Astrocyte of the cerebellum (primary cell): ENCODE measurements around the gene PLA2G4A.
"Not testable (repeated sequence)": the region's sequence is repeated elsewhere in the genome, so short reads cannot be mapped to it uniquely, and the experiment has no call there.

Experiments
- DNase-seq: peaks from one replicate; pipeline ENCODE4 v3.0.0-alpha.2; 2011; ENCODE audit warnings: low read depth
- H3K4me3 ChIP-seq: 2 replicates; pipeline ENCODE4 v1.5.1; 2011; ENCODE audit warnings: mild to moderate bottlenecking, low read depth, low read length, moderate library complexity
- in situ Hi-C: cut with HindIII; loops from 2 replicates; pipeline ENCODE4 v1.10.0; 2017; ENCODE audit warnings: low sequenced_read_pairs
- TF ChIP-seq, protein P1 (sequence below): IDR thresholded peaks from 2 replicates; pipeline ENCODE4 v1.5.1; 2012; ENCODE audit warnings: low read length, low read depth, moderate library complexity, mild to moderate bottlenecking; ENCODE audit errors: missing control alignments

The PLA2G4A gene

DNA sequence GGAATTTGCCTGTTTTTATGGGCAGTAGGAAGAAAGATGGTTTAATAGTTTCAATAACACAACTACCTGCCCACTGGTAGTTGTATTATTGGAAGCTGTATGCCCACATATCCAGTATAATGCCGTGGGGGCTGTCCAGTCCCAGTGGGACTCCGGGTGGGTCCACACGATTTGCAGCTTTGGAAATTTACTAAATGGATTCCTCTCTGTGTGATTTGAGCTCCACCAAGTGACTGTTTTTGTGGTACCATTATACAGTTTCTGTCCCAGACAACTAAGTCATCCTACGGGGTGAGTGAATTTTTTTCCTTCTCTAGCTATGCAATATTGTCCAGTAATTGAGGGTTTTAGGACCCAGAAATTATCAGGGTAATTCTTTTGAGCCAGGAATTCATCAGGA is 86.8 kb downstream of the PLA2G4A start:
- TF ChIP-seq, protein P1, sequence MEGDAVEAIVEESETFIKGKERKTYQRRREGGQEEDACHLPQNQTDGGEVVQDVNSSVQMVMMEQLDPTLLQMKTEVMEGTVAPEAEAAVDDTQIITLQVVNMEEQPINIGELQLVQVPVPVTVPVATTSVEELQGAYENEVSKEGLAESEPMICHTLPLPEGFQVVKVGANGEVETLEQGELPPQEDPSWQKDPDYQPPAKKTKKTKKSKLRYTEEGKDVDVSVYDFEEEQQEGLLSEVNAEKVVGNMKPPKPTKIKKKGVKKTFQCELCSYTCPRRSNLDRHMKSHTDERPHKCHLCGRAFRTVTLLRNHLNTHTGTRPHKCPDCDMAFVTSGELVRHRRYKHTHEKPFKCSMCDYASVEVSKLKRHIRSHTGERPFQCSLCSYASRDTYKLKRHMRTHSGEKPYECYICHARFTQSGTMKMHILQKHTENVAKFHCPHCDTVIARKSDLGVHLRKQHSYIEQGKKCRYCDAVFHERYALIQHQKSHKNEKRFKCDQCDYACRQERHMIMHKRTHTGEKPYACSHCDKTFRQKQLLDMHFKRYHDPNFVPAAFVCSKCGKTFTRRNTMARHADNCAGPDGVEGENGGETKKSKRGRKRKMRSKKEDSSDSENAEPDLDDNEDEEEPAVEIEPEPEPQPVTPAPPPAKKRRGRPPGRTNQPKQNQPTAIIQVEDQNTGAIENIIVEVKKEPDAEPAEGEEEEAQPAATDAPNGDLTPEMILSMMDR = peak; percentile 10
- no peak for DNase-seq
- in situ Hi-C loops = no loop called here
- H3K4me3 ChIP-seq = no peak overlapping the region

DNA sequence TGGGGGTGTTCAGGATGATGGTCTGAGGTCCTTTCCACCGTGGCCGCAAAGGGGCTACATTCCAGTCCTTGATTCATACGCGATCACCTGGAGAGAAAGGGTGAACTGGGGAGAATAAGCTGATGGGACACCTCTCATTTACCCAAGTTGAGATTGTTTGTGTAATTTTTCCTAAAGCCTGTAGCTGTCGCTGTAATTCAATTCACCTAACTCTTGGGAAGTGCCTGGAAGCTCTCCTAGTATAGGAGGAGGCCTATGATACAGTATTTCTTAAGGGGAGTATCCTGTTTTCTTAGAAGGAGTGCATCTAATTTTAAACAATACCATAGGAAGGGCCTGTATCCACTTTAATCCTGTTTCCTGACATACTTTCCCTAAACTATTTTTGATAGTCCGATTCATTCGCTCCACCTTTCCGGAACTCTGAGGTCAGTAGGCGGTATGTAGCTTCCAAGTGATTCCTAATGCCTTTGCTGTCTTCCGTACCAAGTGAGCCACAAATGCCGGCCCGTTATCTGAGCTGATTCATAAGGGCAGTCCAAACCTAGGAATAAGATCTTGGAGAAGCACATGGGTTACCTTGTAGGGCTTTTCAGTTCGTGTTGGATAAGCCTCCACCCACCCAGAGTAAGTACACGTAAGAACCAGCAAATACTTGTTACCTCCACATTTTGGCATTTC is 88.5 kb downstream of the PLA2G4A start:
- DNase-seq, in situ Hi-C loops, H3K4me3 ChIP-seq: not testable (repeated sequence)
- TF ChIP-seq, protein P1 = peak; percentile 42

DNA sequence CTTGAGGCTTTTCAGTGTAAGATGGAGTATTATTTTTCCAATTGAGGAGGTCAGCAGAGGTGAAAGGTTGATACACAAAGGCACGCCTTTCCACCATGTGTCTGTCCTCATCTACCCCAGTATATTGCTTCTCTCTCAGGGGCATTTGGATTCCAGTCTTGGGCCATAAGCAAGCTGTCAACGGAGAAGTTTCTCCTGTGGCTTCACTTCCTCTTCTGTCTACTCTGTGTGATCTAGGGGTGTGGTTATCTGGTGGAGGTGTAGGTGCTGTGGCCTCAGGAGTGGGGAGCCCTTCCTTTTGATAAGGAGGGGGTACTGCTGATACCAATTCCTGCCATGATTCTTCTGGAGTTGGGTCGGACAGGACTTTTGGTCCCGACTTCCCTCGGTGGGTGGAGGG is 92.6 kb downstream of the PLA2G4A start:
- in situ Hi-C loops, H3K4me3 ChIP-seq, DNase-seq: not testable (repeated sequence)

DNA sequence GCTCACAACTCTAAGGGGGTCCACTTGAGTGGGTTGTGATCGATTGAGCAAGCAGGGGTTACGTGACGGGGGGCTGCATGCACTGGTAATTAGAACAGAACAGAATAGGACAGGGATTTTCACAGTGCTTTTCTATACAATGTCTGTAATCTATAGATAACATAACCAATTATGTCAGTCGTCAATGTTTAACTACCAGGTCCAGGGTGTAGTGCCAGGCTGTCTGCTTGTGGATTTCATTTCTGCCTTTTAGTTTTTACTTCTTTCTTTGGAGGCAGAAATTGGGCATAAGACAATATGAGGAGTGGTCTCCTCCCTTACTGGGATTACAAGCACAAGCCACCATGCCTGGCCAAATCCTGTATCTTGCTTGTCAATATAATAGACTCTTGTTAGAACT is 94.1 kb downstream of the PLA2G4A start:
- H3K4me3 ChIP-seq, in situ Hi-C loops, DNase-seq: not testable (repeated sequence)

DNA sequence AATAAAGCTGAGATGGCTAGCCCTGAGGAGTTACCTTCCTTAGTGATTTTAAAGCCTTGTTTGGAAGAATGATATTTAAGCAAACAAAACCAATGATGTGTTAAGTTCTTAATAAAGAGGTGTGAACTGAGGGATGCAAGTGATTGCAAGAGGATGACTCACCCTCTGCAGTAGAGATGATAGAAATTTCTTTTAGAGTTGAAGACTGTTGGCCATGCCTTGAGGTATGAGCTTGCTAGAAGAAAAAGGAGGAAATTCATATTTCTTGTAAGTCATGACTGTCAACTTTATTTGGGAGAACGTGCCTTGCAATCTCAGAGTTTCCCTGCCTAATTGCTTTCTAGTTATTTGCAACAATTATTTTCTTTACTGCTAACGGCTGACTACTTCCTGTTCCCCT is 94.7 kb downstream of the PLA2G4A start:
- in situ Hi-C loops = no loop called here

DNA sequence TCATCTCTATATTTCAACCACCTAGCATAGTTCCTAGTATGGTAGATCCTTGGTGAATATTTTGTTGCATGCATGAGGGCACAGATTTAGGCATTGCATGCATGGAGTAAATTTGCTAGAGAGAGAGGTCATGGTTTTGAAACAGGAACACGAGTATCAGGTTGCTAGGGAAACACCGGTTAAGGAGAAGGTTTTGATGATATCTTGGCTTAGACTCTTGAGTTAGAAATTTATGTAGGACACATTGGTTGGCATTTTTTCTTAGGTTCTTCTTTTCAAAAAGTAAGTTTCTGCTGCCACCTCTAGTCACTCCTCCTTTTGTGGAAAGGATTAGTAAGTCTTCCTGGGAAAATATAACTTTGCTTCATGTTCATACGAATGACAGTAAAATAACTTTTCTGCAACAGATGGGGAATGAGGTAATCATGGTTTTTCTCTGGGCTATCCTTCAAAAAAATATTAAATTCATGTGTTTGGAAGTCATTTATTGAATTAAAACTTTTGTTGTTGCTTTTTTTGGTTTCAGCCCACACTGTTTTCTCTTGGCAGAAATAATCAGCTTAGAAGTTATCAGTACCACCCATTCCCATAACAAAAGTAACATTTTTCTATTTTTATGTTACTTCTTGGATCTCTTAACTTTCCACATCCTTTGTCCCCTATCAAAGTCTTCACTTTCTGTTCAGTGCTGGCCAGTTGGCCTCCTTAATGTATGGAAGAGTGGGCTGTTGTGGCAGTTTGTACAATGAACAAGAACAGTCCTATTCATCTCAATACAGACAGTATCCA is 97.3 kb downstream of the PLA2G4A start:
- no peak overlapping the region for H3K4me3 ChIP-seq
- TF ChIP-seq, protein P1 = no peak
- no peak for DNase-seq
- in situ Hi-C loops = no loop called here

More for the DNA sequence above, 94.7 kb downstream of the PLA2G4A start:
- TF ChIP-seq, protein P1 = no peak
- DNase-seq = no peak
- no peak overlapping the region for H3K4me3 ChIP-seq

DNA sequence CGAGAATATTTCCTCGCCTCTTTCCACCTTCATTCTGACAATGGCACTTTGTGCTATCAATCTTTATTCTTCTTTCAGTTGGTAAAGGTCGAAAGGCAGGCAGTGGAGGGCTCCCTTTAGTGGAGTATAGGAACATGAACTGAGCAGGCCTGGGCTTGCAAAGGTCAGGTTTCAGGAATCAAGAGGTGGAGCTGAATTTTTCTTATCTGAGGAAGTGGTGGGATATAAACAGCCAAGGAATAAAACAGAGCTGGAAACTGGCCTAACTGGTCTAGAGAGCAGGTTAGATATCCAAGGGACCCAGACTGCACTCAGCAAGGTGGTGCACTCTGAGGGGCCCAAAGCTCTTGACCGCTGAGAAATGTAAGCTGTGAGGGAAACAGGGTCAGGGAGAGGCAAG is 99.1 kb downstream of the PLA2G4A start:
- in situ Hi-C loops = no loop called here
- TF ChIP-seq, protein P1 = no peak

More for the DNA sequence above, 99.1 kb downstream of the PLA2G4A start:
- no peak overlapping the region for H3K4me3 ChIP-seq
- no peak for DNase-seq
